ENCODE results near the gene PHACTR1. TPM values are rescaled to one million over a fixed set of nuclear protein-coding genes. Genes with fewer than 3 reads are reported as not detected.
A peak's percentile ranks its signal among the peaks of the same experiment; 100 is the strongest.

The PHACTR1 gene
- total and polyA plus RNA-seq, 2 donors (not counting 1 experiment from before 2014, with no cell fraction given) = 0.60 to 1.2 TPM

DNA sequence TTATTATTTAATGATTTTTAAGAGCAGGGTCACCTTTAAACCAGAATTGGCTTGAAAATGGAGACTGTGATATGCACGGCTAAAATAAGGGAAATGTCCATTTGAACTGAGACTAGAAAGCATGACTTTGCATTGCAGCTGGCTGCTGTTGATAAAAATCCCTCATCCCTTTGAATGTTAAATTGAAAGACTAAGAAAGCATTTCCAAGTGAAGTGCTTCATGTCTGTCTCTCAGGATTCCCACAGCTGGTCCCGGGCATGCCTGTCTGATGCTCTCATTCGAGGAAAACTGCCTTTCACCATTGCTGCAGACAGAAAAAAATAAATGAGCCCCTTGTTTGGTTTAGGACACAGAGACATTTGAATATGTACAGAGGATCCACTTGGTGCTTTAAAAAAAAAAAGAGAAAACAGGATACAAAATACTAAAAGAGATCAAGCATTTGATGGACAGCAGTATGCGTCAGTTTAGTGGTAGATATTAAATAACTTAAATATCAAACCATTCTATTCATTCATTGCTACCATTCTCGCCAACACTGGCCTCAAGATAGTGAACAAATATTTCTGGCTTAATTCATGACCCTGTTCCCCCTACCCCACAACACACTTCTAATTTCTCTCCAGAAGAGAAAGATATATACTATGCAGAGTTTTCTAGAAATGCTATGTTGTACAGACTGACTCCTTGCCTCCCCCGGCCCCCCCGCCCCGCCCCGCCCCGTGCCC is 556.8 kb downstream of the PHACTR1 start:
- TF ChIP-seq CTCF (conservative IDR thresholded peaks at IDR 0.05 in 1 of 2, IDR thresholded peaks at IDR 0.05 in 1 of 2; ENCODE audit: low read depth in 1 of 2, low read length in 2 of 2) (no peak), EZH2 (IDR thresholded peaks at IDR 0.05; ENCODE audit: low read length, missing control alignments) (no peak)
- Histone ChIP-seq H3K27me3 (ENCODE audit: control insufficient read depth, insufficient read depth, low read length) (no peaks in the 10 kb centered on the region), H3K79me2 (ENCODE audit: control insufficient read depth, insufficient read depth, low read length) (no peaks in the 10 kb centered on the region), H4K20me1 (ENCODE audit: control insufficient read depth, extremely low read depth, insufficient read depth, low read length) (no peaks in the 10 kb centered on the region), H3K36me3 (ENCODE audit: control insufficient read depth, insufficient read depth, low read length) (no peaks in the 10 kb centered on the region), H3K9me3 (ENCODE audit: control insufficient read depth, insufficient read depth, low read depth, low read length) (no peaks in the 10 kb centered on the region), H2AFZ (ENCODE audit: low read length) (no peak overlapping the region), H3K27ac (ENCODE audit: insufficient read depth, low read length) (no peak overlapping the region), H3K4me3 (replicated peaks in 1 of 4; ENCODE audit: control extremely low read depth in 1 of 4, insufficient read depth in 1 of 4, low read depth in 3 of 4, low read length in 4 of 4) (no peak overlapping the region), H3K4me2 (ENCODE audit: extremely low read depth, insufficient read depth, low read length) (no peak overlapping the region), H3K4me1 (ENCODE audit: control insufficient read depth, extremely low read depth, insufficient read depth, low read length) (no peaks in the 10 kb centered on the region), H3K9ac (ENCODE audit: insufficient read depth, low read length) (no peak overlapping the region)
- DNase-seq (ENCODE audit: low read depth in 2 of 2) = peak in 1 of 2 donors; percentile 26

- DNase-seq (ENCODE audit: low read depth in 2 of 2) = no peak
- Histone ChIP-seq H3K4me2 (ENCODE audit: extremely low read depth, insufficient read depth, low read length) (no peak overlapping the region), H3K27me3 (ENCODE audit: control insufficient read depth, insufficient read depth, low read length) (no peaks in the 10 kb centered on the region), H3K4me3 (replicated peaks in 1 of 4; ENCODE audit: control extremely low read depth in 1 of 4, insufficient read depth in 1 of 4, low read depth in 3 of 4, low read length in 4 of 4) (no peak overlapping the region), H2AFZ (ENCODE audit: low read length) (no peak overlapping the region), H4K20me1 (ENCODE audit: control insufficient read depth, extremely low read depth, insufficient read depth, low read length) (no peaks in the 10 kb centered on the region), H3K9ac (ENCODE audit: insufficient read depth, low read length) (no peak overlapping the region), H3K27ac (ENCODE audit: insufficient read depth, low read length) (no peak overlapping the region), H3K4me1 (ENCODE audit: control insufficient read depth, extremely low read depth, insufficient read depth, low read length) (no peaks in the 10 kb centered on the region), H3K79me2 (ENCODE audit: control insufficient read depth, insufficient read depth, low read length) (no peaks in the 10 kb centered on the region), H3K9me3 (ENCODE audit: control insufficient read depth, insufficient read depth, low read depth, low read length) (no peaks in the 10 kb centered on the region), H3K36me3 (ENCODE audit: control insufficient read depth, insufficient read depth, low read length) (no peaks in the 10 kb centered on the region)
- TF ChIP-seq CTCF (conservative IDR thresholded peaks at IDR 0.05 in 1 of 2, IDR thresholded peaks at IDR 0.05 in 1 of 2; ENCODE audit: low read depth in 1 of 2, low read length in 2 of 2) (no peak), EZH2 (IDR thresholded peaks at IDR 0.05; ENCODE audit: low read length, missing control alignments) (no peak)
Measured at GRCh38 chr6:13273931-13274706, 557.6 kb downstream of the PHACTR1 start.

DNA sequence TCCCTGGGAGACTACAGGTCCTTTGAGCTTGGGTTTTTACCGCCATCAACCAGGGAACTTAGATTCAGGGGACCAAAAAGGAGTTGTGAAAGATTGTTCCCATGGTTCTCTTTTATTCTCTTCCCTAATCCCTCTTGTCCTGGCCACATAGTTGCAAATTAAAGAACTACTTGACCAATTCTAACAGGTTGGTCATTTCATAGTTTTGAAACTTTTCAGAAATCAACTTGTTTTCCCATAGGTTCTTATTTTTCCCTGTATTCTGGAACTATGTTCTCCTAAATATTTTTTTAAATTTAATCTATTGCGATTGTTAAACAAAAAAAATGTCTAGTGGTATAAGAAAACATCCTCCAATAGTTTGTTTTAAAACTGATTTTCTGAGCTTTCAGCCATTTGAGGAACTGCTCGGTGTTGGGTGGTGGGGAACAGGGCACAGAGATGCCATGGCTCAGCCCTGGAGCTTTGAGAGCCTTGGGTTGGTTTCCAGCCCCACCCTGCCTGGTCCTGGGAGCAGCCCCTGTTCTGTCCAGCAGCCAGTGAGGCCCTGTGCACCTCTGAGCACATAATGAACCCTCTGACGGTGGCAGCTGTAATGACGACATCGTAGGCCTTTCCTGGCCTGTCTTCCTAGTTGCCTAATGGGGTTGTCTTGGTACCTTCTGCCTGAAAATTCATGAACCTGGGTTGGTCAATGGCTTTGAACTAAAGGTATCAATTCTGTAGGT is 558.3 kb downstream of the PHACTR1 start:
- Histone ChIP-seq H3K4me2 (ENCODE audit: extremely low read depth, insufficient read depth, low read length) (no peak overlapping the region), H3K79me2 (ENCODE audit: control insufficient read depth, insufficient read depth, low read length) (no peaks in the 10 kb centered on the region), H2AFZ (ENCODE audit: low read length) (no peak overlapping the region), H4K20me1 (ENCODE audit: control insufficient read depth, extremely low read depth, insufficient read depth, low read length) (no peaks in the 10 kb centered on the region), H3K4me3 (replicated peaks in 1 of 4; ENCODE audit: control extremely low read depth in 1 of 4, insufficient read depth in 1 of 4, low read depth in 3 of 4, low read length in 4 of 4) (no peak overlapping the region), H3K27me3 (ENCODE audit: control insufficient read depth, insufficient read depth, low read length) (no peaks in the 10 kb centered on the region), H3K9ac (ENCODE audit: insufficient read depth, low read length) (no peak overlapping the region), H3K4me1 (ENCODE audit: control insufficient read depth, extremely low read depth, insufficient read depth, low read length) (peaks cover 3% of the 10 kb centered on the region), H3K36me3 (ENCODE audit: control insufficient read depth, insufficient read depth, low read length) (no peaks in the 10 kb centered on the region), H3K27ac (ENCODE audit: insufficient read depth, low read length) (no peak overlapping the region), H3K9me3 (ENCODE audit: control insufficient read depth, insufficient read depth, low read depth, low read length) (no peaks in the 10 kb centered on the region)
- DNase-seq (ENCODE audit: low read depth in 2 of 2) = no peak
- no peak for TF ChIP-seq CTCF (conservative IDR thresholded peaks at IDR 0.05 in 1 of 2, IDR thresholded peaks at IDR 0.05 in 1 of 2; ENCODE audit: low read depth in 1 of 2, low read length in 2 of 2)
- no peak for TF ChIP-seq EZH2 (IDR thresholded peaks at IDR 0.05; ENCODE audit: low read length, missing control alignments)

Measured in fibroblast of lung (primary cell).